Uterus (tissue), 4 donors: ENCODE measurements around the gene SLAMF8. TPM values are rescaled to one million over a fixed set of nuclear protein-coding genes. Genes with fewer than 3 reads are reported as not detected.
A peak's percentile ranks its signal among the peaks of the same experiment; 100 is the strongest.

Experiments
- DNase-seq, 2 donors: peaks; one replicate each; pipeline ENCODE4 v3.0.0-alpha.2; 2019 to 2020
- H3K27ac ChIP-seq, 2 donors: fragments of 200-600 bp; sonication (generic); 1 replicate in 1 of 2; 2 replicates in 1 of 2; pipeline ENCODE4 v1.5.1; 2016 to 2018
- H3K27me3 ChIP-seq, 2 donors: fragments of 200-600 bp; sonication (generic); one replicate each; pipeline ENCODE4 v1.5.1; 2018 to 2019; ENCODE audit warnings: control low read depth in 1 of 2
- H3K36me3 ChIP-seq, 2 donors: fragments of 200-600 bp; sonication (generic); one replicate each; pipeline ENCODE4 v1.5.1; 2019; ENCODE audit warnings: control low read depth in 1 of 2
- H3K4me1 ChIP-seq, 2 donors: fragments of 200-600 bp; sonication (generic); one replicate each; pipeline ENCODE4 v1.5.1; 2018 to 2019; ENCODE audit warnings: control low read depth in 1 of 2
- H3K4me3 ChIP-seq, 2 donors: fragments of 200-600 bp; sonication (generic); 1 replicate in 1 of 2; 2 replicates in 1 of 2; pipeline ENCODE4 v1.5.1; 2018 to 2019; ENCODE audit warnings: mild to moderate bottlenecking in 1 of 2
- H3K9me3 ChIP-seq, 2 donors: fragments of 200-600 bp; sonication (generic); one replicate each; pipeline ENCODE4 v1.5.1; 2019; ENCODE audit warnings: control low read depth in 1 of 2
- CTCF ChIP-seq, 4 experiments: fragments of 200-600 bp in 2 of 4; fragments of 450-650 bp in 2 of 4; sonication (generic) in 2 of 4; IDR thresholded peaks; one replicate each; pipeline ENCODE4 v1.5.1; 2016 to 2019; ENCODE audit warnings: antibody characterized with exemption in 4 of 4, mild to moderate bottlenecking in 2 of 4, moderate library complexity in 1 of 4
- POLR2A ChIP-seq, 2 donors: fragments of 450-650 bp; IDR thresholded peaks; one replicate each; pipeline ENCODE4 v1.6.1; 2016; ENCODE audit warnings: antibody characterized with exemption in 2 of 2, mild to moderate bottlenecking in 1 of 2, moderate library complexity in 1 of 2
- intact Hi-C: fragments of 100-400 bp; cut with DNase I; formaldehyde crosslinking; loops from one replicate; pipeline ENCODE4 v1.15.1; 2023; ENCODE audit warnings: low total_unique reads
- total RNA-seq, 4 donors: library from RNA; depleted of rRNA in 3 of 4; stranded (reverse); fragments of >200 nt in 3 of 4; gene quantifications; one replicate each; pipeline versions ENCODE4 v1.1.0 to v1.2.4, GENCODE V29; 2014 to 2023
- donor health status: DM: yes; HTN: yes; CAD: no.

Gene SLAMF8
- total RNA-seq, 4 donors from 2014 or later = 0.28 to 3.2 (median 1.1) TPM; not detected in 1

- intact Hi-C loops = no loop called here
Measured at GRCh38 chr1:159791031-159791430, 35.6 kb upstream of the SLAMF8 start.

GRCh38 chr1:159791461-159791860, 35.2 kb upstream of the SLAMF8 start:
- H3K36me3 ChIP-seq = no peaks in the 10 kb centered on the region
- no peaks in the 10 kb centered on the region for H3K4me1 ChIP-seq
- intact Hi-C loops = no loop called here
- no peaks in the 10 kb centered on the region for H3K27me3 ChIP-seq
- no peak for TF ChIP-seq CTCF (IDR thresholded peaks at IDR 0.05)
- no peak for TF ChIP-seq POLR2A (IDR thresholded peaks at IDR 0.05)
- no peak overlapping the region for H3K4me3 ChIP-seq
- DNase-seq = no peak
- H3K9me3 ChIP-seq = no peaks in the 10 kb centered on the region
- H3K27ac ChIP-seq = no peak overlapping the region

More at GRCh38 chr1:159791031-159791430, 35.6 kb upstream of the SLAMF8 start:
- H3K4me1 ChIP-seq = no peaks in the 10 kb centered on the region
- H3K36me3 ChIP-seq = no peaks in the 10 kb centered on the region
- DNase-seq = no peak
- no peak overlapping the region for H3K27ac ChIP-seq
- no peaks in the 10 kb centered on the region for H3K27me3 ChIP-seq
- TF ChIP-seq CTCF (IDR thresholded peaks at IDR 0.05) (no peak), POLR2A (IDR thresholded peaks at IDR 0.05) (no peak)
- H3K4me3 ChIP-seq = no peak overlapping the region
- no peaks in the 10 kb centered on the region for H3K9me3 ChIP-seq

GRCh38 chr1:159795534-159795933, 31.1 kb upstream of the SLAMF8 start:
- no peaks in the 10 kb centered on the region for H3K4me1 ChIP-seq
- no peak overlapping the region for H3K4me3 ChIP-seq
- no peaks in the 10 kb centered on the region for H3K27me3 ChIP-seq
- no peak overlapping the region for H3K27ac ChIP-seq
- no peak for TF ChIP-seq POLR2A (IDR thresholded peaks at IDR 0.05)
- intact Hi-C loops = no loop called here
- no peak for DNase-seq
- no peaks in the 10 kb centered on the region for H3K36me3 ChIP-seq
- no peaks in the 10 kb centered on the region for H3K9me3 ChIP-seq

- Histone ChIP-seq H3K27me3 (no peaks in the 10 kb centered on the region), H3K9me3 (no peaks in the 10 kb centered on the region), H3K4me3 (no peak overlapping the region), H3K27ac (no peak overlapping the region), H3K36me3 (no peaks in the 10 kb centered on the region), H3K4me1 (no peaks in the 10 kb centered on the region)
- peak; percentile 65 to 76 (median 73) for TF ChIP-seq CTCF (IDR thresholded peaks at IDR 0.05)
- TF ChIP-seq POLR2A (IDR thresholded peaks at IDR 0.05) = no peak
- intact Hi-C loops = no loop called here
- peak; percentile 55 to 67 for DNase-seq
Measured at GRCh38 chr1:159798893-159799292, 27.8 kb upstream of the SLAMF8 start.

GRCh38 chr1:159799446-159799985, 27.2 kb upstream of the SLAMF8 start:
- no peak overlapping the region for H3K27ac ChIP-seq
- H3K4me1 ChIP-seq = no peaks in the 10 kb centered on the region
- DNase-seq = no peak
- no peaks in the 10 kb centered on the region for H3K27me3 ChIP-seq
- intact Hi-C loops = no loop called here
- no peak overlapping the region for H3K4me3 ChIP-seq
- no peaks in the 10 kb centered on the region for H3K36me3 ChIP-seq
- no peaks in the 10 kb centered on the region for H3K9me3 ChIP-seq
- TF ChIP-seq POLR2A (IDR thresholded peaks at IDR 0.05) (no peak), CTCF (IDR thresholded peaks at IDR 0.05) (no peak)
